GM12878 (cell line): ENCODE results near the gene SGK2.

Source experiments
- EZH2 ChIP-seq: IDR thresholded peaks from 2 replicates; pipeline ENCODE4 v1.6.1; 2012; ENCODE audit warnings: low read depth, mild to moderate bottlenecking, control low read depth, inconsistent platforms, low read length, borderline replicate concordance; ENCODE audit not compliant: control insufficient read depth
- GABPA ChIP-seq: IDR thresholded peaks from 2 replicates; pipeline ENCODE4 v1.6.1; 2014; ENCODE audit warnings: antibody characterized with exemption, low read depth, mild to moderate bottlenecking, inconsistent platforms
- POLR2A ChIP-seq: IDR thresholded peaks from 2 replicates; pipeline ENCODE4 v1.6.1; 2011; ENCODE audit warnings: low read depth, mild to moderate bottlenecking, low read length
- POLR2AphosphoS5 ChIP-seq: IDR thresholded peaks from 2 replicates; pipeline ENCODE4 v1.6.1; 2011; ENCODE audit warnings: mild to moderate bottlenecking, low read length, inconsistent platforms
- RFX5 ChIP-seq: IDR thresholded peaks from 2 replicates; pipeline ENCODE4 v1.6.1; 2011; ENCODE audit warnings: low read depth, low read length, improper control_type of control experiment
- TF ChIP-seq, protein P1 (sequence below): IDR thresholded peaks from 2 replicates; pipeline ENCODE4 v1.6.1; 2012; ENCODE audit warnings: low read length, inconsistent platforms
- TF ChIP-seq, protein P2 (sequence below), 3 experiments: IDR thresholded peaks in 2 of 3; conservative IDR thresholded peaks in 1 of 3; 2 replicates each; pipeline ENCODE4 v1.5.1; 2011; ENCODE audit warnings: low read depth in 3 of 3, low read length in 3 of 3, mild to moderate bottlenecking in 3 of 3, control low read depth in 2 of 3, moderate library complexity in 2 of 3, inconsistent platforms in 1 of 3, mixed read lengths in 1 of 3; ENCODE audit not compliant: control insufficient read depth in 2 of 3, insufficient read depth in 1 of 3; ENCODE audit errors: extremely low read depth in 1 of 3

DNA sequence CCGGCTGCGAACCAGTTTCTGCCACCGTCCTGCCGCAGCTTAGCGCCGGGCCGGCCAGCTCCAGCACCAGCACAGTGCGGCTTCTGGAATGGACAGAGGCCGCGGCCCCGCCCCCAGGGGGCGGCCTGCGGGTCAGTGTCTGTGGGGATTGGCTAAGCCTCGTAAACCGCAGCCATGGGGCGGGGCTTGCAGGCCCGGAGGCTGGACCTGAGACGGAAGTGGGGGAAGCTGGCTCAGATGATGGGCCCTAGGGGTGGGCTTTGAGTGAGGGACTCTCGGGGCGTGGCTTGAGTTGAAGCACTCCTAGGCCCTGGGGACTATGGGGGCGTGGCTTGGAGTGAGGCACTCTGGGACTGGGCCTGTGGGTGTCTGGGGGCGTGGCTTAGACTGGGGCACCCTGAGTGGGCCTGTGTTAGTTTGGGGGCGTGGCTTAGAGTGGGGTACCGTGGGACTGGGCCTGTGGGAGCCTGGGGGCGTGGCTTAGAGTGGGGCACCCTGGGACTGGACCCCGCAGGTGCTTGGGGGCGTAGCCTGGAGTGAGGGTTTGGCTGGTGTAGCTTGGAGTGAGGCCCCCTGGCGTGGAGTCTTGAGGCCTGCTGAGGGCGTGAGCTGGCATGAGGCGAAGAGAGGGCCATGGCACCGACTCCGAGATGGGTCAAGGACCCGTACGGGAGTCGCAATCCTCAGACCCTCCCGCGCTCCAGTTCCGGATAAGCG is 44.7 kb upstream of the SGK2 start:
- TF ChIP-seq POLR2A = peak; percentile 82
- TF ChIP-seq RFX5 = no peak
- TF ChIP-seq EZH2 = no peak
- TF ChIP-seq, protein P1, sequence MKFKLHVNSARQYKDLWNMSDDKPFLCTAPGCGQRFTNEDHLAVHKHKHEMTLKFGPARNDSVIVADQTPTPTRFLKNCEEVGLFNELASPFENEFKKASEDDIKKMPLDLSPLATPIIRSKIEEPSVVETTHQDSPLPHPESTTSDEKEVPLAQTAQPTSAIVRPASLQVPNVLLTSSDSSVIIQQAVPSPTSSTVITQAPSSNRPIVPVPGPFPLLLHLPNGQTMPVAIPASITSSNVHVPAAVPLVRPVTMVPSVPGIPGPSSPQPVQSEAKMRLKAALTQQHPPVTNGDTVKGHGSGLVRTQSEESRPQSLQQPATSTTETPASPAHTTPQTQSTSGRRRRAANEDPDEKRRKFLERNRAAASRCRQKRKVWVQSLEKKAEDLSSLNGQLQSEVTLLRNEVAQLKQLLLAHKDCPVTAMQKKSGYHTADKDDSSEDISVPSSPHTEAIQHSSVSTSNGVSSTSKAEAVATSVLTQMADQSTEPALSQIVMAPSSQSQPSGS = no peak
- TF ChIP-seq, protein P2, sequence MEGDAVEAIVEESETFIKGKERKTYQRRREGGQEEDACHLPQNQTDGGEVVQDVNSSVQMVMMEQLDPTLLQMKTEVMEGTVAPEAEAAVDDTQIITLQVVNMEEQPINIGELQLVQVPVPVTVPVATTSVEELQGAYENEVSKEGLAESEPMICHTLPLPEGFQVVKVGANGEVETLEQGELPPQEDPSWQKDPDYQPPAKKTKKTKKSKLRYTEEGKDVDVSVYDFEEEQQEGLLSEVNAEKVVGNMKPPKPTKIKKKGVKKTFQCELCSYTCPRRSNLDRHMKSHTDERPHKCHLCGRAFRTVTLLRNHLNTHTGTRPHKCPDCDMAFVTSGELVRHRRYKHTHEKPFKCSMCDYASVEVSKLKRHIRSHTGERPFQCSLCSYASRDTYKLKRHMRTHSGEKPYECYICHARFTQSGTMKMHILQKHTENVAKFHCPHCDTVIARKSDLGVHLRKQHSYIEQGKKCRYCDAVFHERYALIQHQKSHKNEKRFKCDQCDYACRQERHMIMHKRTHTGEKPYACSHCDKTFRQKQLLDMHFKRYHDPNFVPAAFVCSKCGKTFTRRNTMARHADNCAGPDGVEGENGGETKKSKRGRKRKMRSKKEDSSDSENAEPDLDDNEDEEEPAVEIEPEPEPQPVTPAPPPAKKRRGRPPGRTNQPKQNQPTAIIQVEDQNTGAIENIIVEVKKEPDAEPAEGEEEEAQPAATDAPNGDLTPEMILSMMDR (IDR thresholded peaks at IDR 0.05 in 2 of 3, conservative IDR thresholded peaks at IDR 0.05 in 1 of 3; ENCODE audit: control insufficient read depth in 2 of 3, extremely low read depth in 1 of 3, insufficient read depth in 1 of 3, low read depth in 3 of 3, low read length in 3 of 3) = peak; percentile 27 to 46 (median 42); a peak in 4 of 6 replicates
- no peak for TF ChIP-seq GABPA
- peak; percentile 52; the same call in 1 of the 2 replicates for TF ChIP-seq POLR2AphosphoS5
